HG02678 (cell line): ENCODE data around the gene DNAI1.
"Not testable (repeated sequence)": the region's sequence is repeated elsewhere in the genome, so short reads cannot be mapped to it uniquely, and the experiment has no call there.

Experiments
- ATAC-seq: cut with Tn5 transposase; IDR thresholded peaks from one replicate; pipeline ENCODE4 v1.9.1; 2021; ENCODE audit warnings: mild to moderate bottlenecking, moderate library complexity; ENCODE audit not compliant: unreplicated experiment

Gene DNAI1

GRCh38 chr9:34450644-34451043 is 8.0 kb upstream of the DNAI1 start:
- ATAC-seq, result no peak

GRCh38 chr9:34451135-34451534 is 7.5 kb upstream of the DNAI1 start:
- no peak for ATAC-seq

- no peak for ATAC-seq
Observed at GRCh38 chr9:34451545-34451944, 7.1 kb upstream of the DNAI1 start.

- ATAC-seq, result no peak
Observed at GRCh38 chr9:34452568-34452967, 6.0 kb upstream of the DNAI1 start.

- ATAC-seq, result no peak
Observed at GRCh38 chr9:34454571-34455065, 4.0 kb upstream of the DNAI1 start.

- ATAC-seq, result no peak
Observed at GRCh38 chr9:34456151-34456550, 2.5 kb upstream of the DNAI1 start.

- ATAC-seq, result no peak
Observed at GRCh38 chr9:34456746-34457145, 1.9 kb upstream of the DNAI1 start.

GRCh38 chr9:34457266-34458012 is 1.2 kb upstream of the DNAI1 start:
- no peak for ATAC-seq

- ATAC-seq, result no peak
Observed at GRCh38 chr9:34458959-34459340, 345 bp downstream of the DNAI1 start.

- ATAC-seq, result no peak
Observed at GRCh38 chr9:34459356-34459755, 751 bp downstream of the DNAI1 start.

GRCh38 chr9:34459941-34460340 is 1.3 kb downstream of the DNAI1 start:
- no peak for ATAC-seq

- ATAC-seq, result no peak
Observed at GRCh38 chr9:34463098-34463900, 4.7 kb downstream of the DNAI1 start.

- no peak for ATAC-seq
Observed at GRCh38 chr9:34463901-34464232, 5.3 kb downstream of the DNAI1 start.

GRCh38 chr9:34464571-34464970 is 6.0 kb downstream of the DNAI1 start:
- ATAC-seq, result no peak

- ATAC-seq, result no peak
Observed at GRCh38 chr9:34465468-34465867, 6.9 kb downstream of the DNAI1 start.

GRCh38 chr9:34475097-34475496 is 16.5 kb downstream of the DNAI1 start:
- ATAC-seq, result no peak

- ATAC-seq, result no peak
Observed at GRCh38 chr9:34477541-34477940, 18.9 kb downstream of the DNAI1 start.

GRCh38 chr9:34479431-34479866 is 20.8 kb downstream of the DNAI1 start:
- ATAC-seq, result no peak

- not testable (repeated sequence) for ATAC-seq
Observed at GRCh38 chr9:34481620-34482019, 23.0 kb downstream of the DNAI1 start.

GRCh38 chr9:34482746-34483145 is 24.1 kb downstream of the DNAI1 start:
- ATAC-seq, result not testable (repeated sequence)

GRCh38 chr9:34484678-34485077 is 26.1 kb downstream of the DNAI1 start:
- no peak for ATAC-seq

GRCh38 chr9:34485822-34486221 is 27.2 kb downstream of the DNAI1 start:
- no peak for ATAC-seq
